Prostate gland (tissue), 2 donors: ENCODE data around the gene PCNT. TPM values are rescaled to one million over a fixed set of nuclear protein-coding genes. Genes with fewer than 3 reads are reported as not detected.

ENCODE experiments used
- DNase-seq: peaks from one replicate; pipeline ENCODE4 v3.0.0-alpha.2; 2019; ENCODE audit warnings: low spot score
- H3K27ac ChIP-seq, 2 donors: fragments of 200-600 bp; sonication (generic); 2 replicates each; pipeline ENCODE4 v1.5.1; 2017 to 2019
- H3K27me3 ChIP-seq: fragments of 200-600 bp; sonication (generic); replicated peaks from 2 replicates; pipeline ENCODE4 v1.5.1; 2019; ENCODE audit not compliant: insufficient read depth
- H3K36me3 ChIP-seq, 2 donors: fragments of 200-600 bp; sonication (generic); 1 replicate in 1 of 2; 2 replicates in 1 of 2; pipeline versions ENCODE4 v1.5.1 to v1.8.1; 2017 to 2019
- H3K4me1 ChIP-seq: fragments of 200-600 bp; sonication (generic); replicated peaks from 2 replicates; pipeline ENCODE4 v1.5.1; 2019
- H3K4me3 ChIP-seq, 2 donors: fragments of 200-600 bp; sonication (generic); 2 replicates each; pipeline ENCODE4 v1.5.1; 2017 to 2019
- H3K9me3 ChIP-seq: fragments of 200-600 bp; sonication (generic); 2 replicates; pipeline ENCODE4 v1.5.1; 2017
- POLR2A ChIP-seq: fragments of 450-650 bp; IDR thresholded peaks from one replicate; pipeline ENCODE4 v1.6.1; 2016; ENCODE audit warnings: antibody characterized with exemption, mild to moderate bottlenecking
- POLR2AphosphoS5 ChIP-seq: sonication (generic); formaldehyde crosslinking; IDR thresholded peaks from one replicate; pipeline ENCODE4 v1.6.1; 2017; ENCODE audit warnings: antibody characterized with exemption
- WGBS: methylation state at CpG from one replicate; pipeline ENCODE4 v1.1.5; 2018; 5-methylcytosine and 5-hydroxymethylcytosine counted together
- intact Hi-C: fragments of 100-400 bp; cut with DNase I; formaldehyde crosslinking; loops from one replicate; pipeline ENCODE4 v1.14.2; 2022
- total RNA-seq, 2 donors: library from RNA; depleted of rRNA; stranded (reverse); fragments of >200 nt; gene quantifications; one replicate each; pipeline ENCODE4 v1.1.0, GENCODE V29; 2016
- TF ChIP-seq, protein P1 (sequence below), 4 experiments: fragments of 200-600 bp in 2 of 4; fragments of 450-650 bp in 2 of 4; sonication (generic) in 2 of 4; IDR thresholded peaks; 1 replicate in 3 of 4; 2 replicates in 1 of 4; pipeline ENCODE4 v1.5.1; 2016 to 2019; ENCODE audit warnings: antibody characterized with exemption in 4 of 4, mild to moderate bottlenecking in 2 of 4, moderate library complexity in 2 of 4

PCNT gene
- total RNA-seq, 2 donors from 2014 or later, result 33.8 to 70.9 TPM

DNA sequence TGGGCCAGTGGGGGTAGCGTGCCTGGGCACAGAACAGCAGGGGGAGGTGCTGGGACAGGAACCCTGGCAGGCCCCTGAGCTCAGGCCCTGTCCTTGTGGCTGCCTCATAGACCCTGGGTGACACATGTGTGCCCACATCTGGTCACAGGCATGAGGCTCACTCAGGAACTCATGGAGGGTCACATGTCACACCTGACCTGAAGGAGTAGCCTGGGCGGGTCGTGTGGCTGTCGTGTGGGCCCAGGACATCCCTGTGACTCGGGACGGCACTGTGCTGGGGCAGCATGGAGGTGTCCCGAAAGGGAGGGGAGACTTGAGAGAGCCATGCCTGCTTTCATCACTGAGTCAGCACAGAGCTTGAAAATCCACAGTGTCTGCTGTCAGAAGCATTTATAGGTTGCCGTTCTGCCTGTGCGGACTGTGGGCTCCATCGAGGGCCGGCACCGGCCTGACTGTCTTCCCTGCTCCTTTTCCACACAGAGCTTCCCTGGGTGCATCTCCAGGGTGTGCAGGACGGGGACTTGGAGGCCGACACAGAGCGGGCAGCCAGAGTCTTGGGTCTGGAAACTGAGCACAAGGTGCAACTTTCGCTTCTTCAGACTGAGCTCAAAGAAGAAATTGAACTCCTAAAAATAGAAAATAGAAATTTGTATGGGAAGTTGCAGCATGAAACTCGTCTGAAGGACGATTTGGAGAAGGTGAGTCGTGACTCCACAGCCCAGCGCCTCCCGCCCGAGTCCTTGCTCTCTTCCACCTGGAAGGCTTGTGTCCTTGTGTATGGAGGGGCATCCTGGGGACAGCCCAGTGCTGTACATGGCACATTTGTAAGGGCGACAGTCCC is 32.8 kb downstream of the PCNT start:
- no peak for DNase-seq
- TF ChIP-seq POLR2AphosphoS5, result no peak
- TF ChIP-seq POLR2A, result no peak
- TF ChIP-seq, protein P1, sequence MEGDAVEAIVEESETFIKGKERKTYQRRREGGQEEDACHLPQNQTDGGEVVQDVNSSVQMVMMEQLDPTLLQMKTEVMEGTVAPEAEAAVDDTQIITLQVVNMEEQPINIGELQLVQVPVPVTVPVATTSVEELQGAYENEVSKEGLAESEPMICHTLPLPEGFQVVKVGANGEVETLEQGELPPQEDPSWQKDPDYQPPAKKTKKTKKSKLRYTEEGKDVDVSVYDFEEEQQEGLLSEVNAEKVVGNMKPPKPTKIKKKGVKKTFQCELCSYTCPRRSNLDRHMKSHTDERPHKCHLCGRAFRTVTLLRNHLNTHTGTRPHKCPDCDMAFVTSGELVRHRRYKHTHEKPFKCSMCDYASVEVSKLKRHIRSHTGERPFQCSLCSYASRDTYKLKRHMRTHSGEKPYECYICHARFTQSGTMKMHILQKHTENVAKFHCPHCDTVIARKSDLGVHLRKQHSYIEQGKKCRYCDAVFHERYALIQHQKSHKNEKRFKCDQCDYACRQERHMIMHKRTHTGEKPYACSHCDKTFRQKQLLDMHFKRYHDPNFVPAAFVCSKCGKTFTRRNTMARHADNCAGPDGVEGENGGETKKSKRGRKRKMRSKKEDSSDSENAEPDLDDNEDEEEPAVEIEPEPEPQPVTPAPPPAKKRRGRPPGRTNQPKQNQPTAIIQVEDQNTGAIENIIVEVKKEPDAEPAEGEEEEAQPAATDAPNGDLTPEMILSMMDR (IDR thresholded peaks at IDR 0.05), result no peak
- intact Hi-C loops, result no loop called here
- H3K36me3 ChIP-seq, result peaks cover 0 to 7% of the 10 kb centered on the region in 2 donors
- no peaks in the 10 kb centered on the region for H3K27me3 ChIP-seq
- no peak overlapping the region for H3K27ac ChIP-seq
- no peaks in the 10 kb centered on the region for H3K4me1 ChIP-seq
- no peak overlapping the region for H3K4me3 ChIP-seq
- WGBS, result 86% methylated on average over 23 of the region's 23 CpGs
- H3K9me3 ChIP-seq, result no peaks in the 10 kb centered on the region

DNA sequence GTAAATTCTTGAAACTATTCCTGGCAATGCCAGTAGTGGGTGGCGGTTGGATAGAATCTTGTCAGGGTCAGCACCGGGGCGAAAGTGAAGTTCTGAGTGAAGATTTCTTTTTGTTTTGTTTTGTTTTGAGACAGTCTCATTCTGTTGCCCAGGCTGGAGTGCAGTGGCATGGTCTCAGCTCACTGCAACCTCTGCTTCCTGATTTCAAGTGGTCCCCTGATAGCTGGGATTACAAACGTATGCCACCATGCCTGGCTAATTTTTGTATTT is 33.3 kb downstream of the PCNT start:
- Histone ChIP-seq H3K9me3 (no peaks in the 10 kb centered on the region), H3K4me3 (no peak overlapping the region), H3K36me3 (peaks cover 0 to 7% of the 10 kb centered on the region in 2 donors), H3K27ac (no peak overlapping the region), H3K4me1 (no peaks in the 10 kb centered on the region), H3K27me3 (no peaks in the 10 kb centered on the region)
- no peak for DNase-seq
- TF ChIP-seq POLR2A, result no peak
- TF ChIP-seq, protein P1 (IDR thresholded peaks at IDR 0.05), result no peak
- no peak for TF ChIP-seq POLR2AphosphoS5
- WGBS, result 75% methylated on average over 4 of the region's 4 CpGs
- intact Hi-C loops, result no loop called here

DNA sequence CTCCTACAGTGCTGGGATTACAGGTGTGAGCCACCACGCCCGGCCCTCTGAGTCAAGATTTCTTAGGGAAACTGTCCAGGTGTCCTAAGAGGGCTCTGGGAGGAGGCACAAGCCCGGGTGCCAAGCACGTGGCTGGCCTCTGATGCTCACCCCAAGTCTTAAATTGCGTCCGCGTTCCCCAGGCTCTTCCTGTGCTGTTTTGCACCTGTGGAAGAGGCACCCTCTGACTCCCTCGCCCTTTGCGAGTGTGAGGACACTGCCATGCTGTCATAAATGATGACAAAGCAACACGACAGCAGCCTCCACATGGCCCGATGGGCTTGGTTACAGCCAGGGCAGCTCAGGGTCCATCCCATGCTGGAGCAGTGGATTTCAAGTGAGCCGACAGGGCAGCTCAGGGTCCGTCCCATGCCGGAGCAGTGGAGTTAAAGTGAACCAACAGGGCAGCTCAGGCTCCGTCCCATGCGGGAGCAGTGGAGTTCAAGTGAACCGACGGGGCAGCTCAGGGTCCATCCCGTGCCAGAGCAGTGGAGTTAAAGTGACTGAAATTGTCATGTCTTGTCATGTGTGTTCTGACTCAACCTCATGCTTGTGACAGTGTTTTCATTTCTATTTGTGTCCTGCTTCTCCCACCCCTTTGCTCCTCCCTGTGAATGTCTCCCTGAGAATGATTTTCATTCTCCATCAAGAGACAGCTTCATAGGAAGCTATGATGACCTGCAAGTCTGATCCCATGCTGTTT is 33.9 kb downstream of the PCNT start:
- WGBS, result 94% methylated on average over 19 of the region's 19 CpGs
- Histone ChIP-seq H3K36me3 (peaks cover 0 to 6% of the 10 kb centered on the region in 2 donors), H3K4me3 (no peak overlapping the region), H3K27ac (no peak overlapping the region), H3K27me3 (no peaks in the 10 kb centered on the region), H3K9me3 (no peaks in the 10 kb centered on the region), H3K4me1 (no peaks in the 10 kb centered on the region)
- no peak for DNase-seq
- intact Hi-C loops, result no loop called here
- no peak for TF ChIP-seq POLR2AphosphoS5
- no peak for TF ChIP-seq POLR2A
- TF ChIP-seq, protein P1 (IDR thresholded peaks at IDR 0.05), result no peak

DNA sequence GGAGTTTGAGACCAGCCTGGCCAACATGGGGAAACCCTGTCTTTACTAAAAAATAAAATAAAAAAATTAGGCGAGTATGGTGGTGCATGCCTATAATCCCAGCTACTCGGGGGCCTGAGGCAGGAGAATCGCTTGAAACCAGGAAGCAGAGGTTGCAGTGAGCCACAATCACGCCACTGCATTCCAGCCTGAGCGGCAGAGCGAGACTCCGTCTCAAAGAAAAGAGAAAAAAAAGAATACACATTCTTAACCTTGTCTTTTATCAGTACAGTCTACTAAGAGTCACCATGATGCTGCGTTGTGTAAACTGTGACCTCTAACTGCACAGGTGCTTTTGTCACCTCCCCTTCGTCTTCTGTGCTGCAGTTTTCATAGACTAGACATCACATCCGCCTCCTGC is 37.2 kb downstream of the PCNT start:
- intact Hi-C loops, result no loop called here
- TF ChIP-seq POLR2AphosphoS5 (no peak), POLR2A (no peak)
- TF ChIP-seq, protein P1 (IDR thresholded peaks at IDR 0.05), result no peak
- peaks cover 0 to 5% of the 10 kb centered on the region in 2 donors for H3K36me3 ChIP-seq
- DNase-seq, result no peak
- no peaks in the 10 kb centered on the region for H3K4me1 ChIP-seq
- no peaks in the 10 kb centered on the region for H3K27me3 ChIP-seq
- no peak overlapping the region for H3K27ac ChIP-seq
- no peak overlapping the region for H3K4me3 ChIP-seq
- no peaks in the 10 kb centered on the region for H3K9me3 ChIP-seq
- WGBS, result 92% methylated on average over 10 of the region's 10 CpGs

DNA sequence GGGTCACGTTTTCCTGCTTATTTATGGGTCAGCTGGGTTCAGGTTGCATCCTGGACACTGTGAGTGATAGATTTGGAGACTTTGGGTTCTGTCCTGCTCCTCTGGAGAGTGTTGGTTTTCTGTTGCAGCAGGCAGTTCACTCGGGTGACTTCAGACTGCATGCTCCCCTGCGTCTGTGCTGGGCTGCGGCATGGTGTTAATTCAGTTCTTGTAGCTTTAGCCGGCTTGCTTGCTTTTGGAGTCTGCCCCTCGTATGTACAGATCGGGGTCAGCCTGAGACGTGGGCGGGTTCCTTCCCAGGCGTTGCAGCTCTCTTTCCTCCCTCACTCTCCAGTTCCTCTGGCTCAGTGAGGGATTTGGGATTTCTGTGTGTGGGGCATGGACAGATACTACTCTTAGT is 38.0 kb downstream of the PCNT start:
- Histone ChIP-seq H3K36me3 (peaks cover 0 to 5% of the 10 kb centered on the region in 2 donors), H3K9me3 (no peaks in the 10 kb centered on the region), H3K27ac (no peak overlapping the region), H3K4me3 (no peak overlapping the region), H3K4me1 (no peaks in the 10 kb centered on the region), H3K27me3 (no peaks in the 10 kb centered on the region)
- TF ChIP-seq, protein P1 (IDR thresholded peaks at IDR 0.05), result no peak
- TF ChIP-seq POLR2AphosphoS5, result no peak
- no peak for TF ChIP-seq POLR2A
- intact Hi-C loops, result no loop called here
- no peak for DNase-seq
- 71% methylated on average over 10 of the region's 10 CpGs for WGBS
